Brain microvascular endothelial cell (primary cell): ENCODE results near the gene CD300H.

Experiments
- DNase-seq: peaks from one replicate; pipeline ENCODE4 v3.0.0-alpha.2; 2020
- H3K27ac ChIP-seq: fragments of 250-450 bp; sonication (Bioruptor Pico); 2 replicates; pipeline ENCODE4 v1.5.1; 2020; ENCODE audit warnings: mild to moderate bottlenecking, moderate library complexity
- H3K27me3 ChIP-seq: fragments of 250-450 bp; sonication (Bioruptor Pico); replicated peaks from 2 replicates; pipeline ENCODE4 v1.5.1; 2020; ENCODE audit warnings: mild to moderate bottlenecking
- H3K36me3 ChIP-seq: fragments of 250-450 bp; sonication (Bioruptor Pico); replicated peaks from 2 replicates; pipeline ENCODE4 v1.5.1; 2020; ENCODE audit warnings: mild to moderate bottlenecking
- H3K4me3 ChIP-seq: 2 replicates; pipeline ENCODE4 v1.5.1; 2011; ENCODE audit warnings: low read depth, mild to moderate bottlenecking, control low read depth, low read length, moderate library complexity
- in situ Hi-C: cut with HindIII; loops from 2 replicates; pipeline ENCODE4 v1.10.0; 2017; ENCODE audit warnings: low sequenced_read_pairs, low pct_ligation_motif_present
- TF ChIP-seq, protein P1 (sequence below): IDR thresholded peaks from 2 replicates; pipeline ENCODE4 v1.5.1; 2011; ENCODE audit warnings: low read depth, mild to moderate bottlenecking, moderate library complexity, low read length, control low read depth, inconsistent platforms; ENCODE audit errors: missing control alignments

Gene CD300H

DNA sequence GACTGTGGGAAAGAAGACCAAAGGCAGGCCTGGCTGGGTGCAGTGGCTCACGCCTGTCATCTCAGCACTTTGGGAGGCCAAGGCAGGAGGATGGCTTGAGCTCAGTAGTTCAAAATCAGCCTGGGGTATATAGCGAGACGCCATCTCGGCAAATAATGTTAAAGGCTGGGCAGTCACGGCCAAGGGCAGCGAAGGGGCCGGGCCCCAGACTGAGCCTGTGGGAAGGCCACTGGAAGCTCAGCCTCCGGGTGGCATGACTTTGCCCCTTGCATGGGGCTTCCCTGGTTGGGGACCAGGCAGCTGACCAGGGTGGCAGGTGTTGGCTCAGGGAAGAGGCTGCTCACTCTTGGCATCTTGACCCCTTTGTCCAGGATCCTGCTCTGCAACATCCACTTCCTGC is 38.7 kb upstream of the CD300H start:
- H3K27me3 ChIP-seq = no peaks in the 10 kb centered on the region
- DNase-seq = no peak
- TF ChIP-seq, protein P1, sequence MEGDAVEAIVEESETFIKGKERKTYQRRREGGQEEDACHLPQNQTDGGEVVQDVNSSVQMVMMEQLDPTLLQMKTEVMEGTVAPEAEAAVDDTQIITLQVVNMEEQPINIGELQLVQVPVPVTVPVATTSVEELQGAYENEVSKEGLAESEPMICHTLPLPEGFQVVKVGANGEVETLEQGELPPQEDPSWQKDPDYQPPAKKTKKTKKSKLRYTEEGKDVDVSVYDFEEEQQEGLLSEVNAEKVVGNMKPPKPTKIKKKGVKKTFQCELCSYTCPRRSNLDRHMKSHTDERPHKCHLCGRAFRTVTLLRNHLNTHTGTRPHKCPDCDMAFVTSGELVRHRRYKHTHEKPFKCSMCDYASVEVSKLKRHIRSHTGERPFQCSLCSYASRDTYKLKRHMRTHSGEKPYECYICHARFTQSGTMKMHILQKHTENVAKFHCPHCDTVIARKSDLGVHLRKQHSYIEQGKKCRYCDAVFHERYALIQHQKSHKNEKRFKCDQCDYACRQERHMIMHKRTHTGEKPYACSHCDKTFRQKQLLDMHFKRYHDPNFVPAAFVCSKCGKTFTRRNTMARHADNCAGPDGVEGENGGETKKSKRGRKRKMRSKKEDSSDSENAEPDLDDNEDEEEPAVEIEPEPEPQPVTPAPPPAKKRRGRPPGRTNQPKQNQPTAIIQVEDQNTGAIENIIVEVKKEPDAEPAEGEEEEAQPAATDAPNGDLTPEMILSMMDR = no peak
- H3K36me3 ChIP-seq = no peaks in the 10 kb centered on the region
- no peak overlapping the region for H3K27ac ChIP-seq
- no peak overlapping the region for H3K4me3 ChIP-seq
- in situ Hi-C loops = no loop called here

DNA sequence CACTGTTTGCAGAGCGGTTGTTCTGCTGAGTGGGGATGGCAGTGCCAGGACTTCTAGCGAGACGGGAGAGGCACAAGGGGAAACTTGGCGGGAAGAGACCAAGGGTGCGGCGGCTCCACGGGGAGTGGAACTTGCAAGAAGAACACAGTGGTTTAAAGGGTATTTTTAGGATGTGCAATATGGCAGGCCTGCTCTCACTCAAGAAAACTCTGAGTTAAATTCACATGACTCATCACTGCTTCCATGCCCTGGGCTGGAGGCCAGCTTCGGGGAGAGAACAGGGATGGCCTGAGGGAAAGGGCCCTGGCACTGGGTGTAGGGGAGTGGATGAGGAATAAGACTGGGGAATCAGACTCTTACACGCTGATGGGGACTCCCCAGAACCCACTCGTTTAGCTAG is 38.1 kb upstream of the CD300H start:
- H3K27ac ChIP-seq = no peak overlapping the region
- in situ Hi-C loops = no loop called here
- TF ChIP-seq, protein P1 = no peak
- no peaks in the 10 kb centered on the region for H3K27me3 ChIP-seq
- H3K36me3 ChIP-seq = no peaks in the 10 kb centered on the region
- peak; percentile 24 for DNase-seq
- no peak overlapping the region for H3K4me3 ChIP-seq

DNA sequence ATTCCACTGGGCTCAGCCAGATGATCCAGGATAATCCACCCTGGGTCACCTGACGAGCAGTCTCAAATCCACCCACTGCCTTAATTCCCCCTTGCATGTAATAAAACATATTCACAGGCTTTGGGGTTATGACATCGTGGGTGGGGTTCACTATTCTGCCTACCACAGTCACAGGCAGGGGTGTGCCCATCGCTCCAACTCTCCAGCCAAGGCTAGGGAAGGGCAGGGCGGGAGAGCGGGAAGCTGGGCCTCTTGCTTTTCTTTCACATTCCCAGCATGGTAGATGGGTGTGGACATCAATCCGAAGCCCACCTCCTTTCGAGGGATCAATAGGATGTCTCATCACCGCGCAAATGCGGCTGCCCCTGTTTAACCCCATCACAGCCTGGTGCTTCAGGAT is 37.5 kb upstream of the CD300H start:
- TF ChIP-seq, protein P1 = no peak
- Histone ChIP-seq H3K36me3 (no peaks in the 10 kb centered on the region), H3K27ac (no peak overlapping the region), H3K4me3 (no peak overlapping the region), H3K27me3 (no peaks in the 10 kb centered on the region)
- no peak for DNase-seq
- in situ Hi-C loops = no loop called here

DNA sequence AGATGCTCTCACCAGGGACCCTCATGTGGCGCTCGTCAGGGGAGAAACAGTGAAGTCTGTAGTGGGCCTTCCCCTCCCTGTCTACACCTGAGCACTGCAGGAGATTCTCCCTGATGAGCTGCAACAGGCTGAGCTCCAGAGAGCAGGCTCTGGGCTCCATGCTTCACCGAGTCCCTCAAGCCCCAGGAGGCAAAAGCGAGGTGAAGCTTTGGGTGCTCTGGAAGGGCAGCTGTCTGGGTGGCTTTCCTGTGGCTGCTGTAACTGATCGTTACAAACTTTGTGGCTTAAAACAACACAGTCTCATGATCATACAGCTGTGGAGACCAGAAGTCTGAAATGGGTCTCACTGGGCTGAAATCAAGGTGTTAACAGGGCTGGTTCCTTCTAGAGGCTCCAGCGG is 36.9 kb upstream of the CD300H start:
- no peaks in the 10 kb centered on the region for H3K27me3 ChIP-seq
- no peaks in the 10 kb centered on the region for H3K36me3 ChIP-seq
- no peak for DNase-seq
- in situ Hi-C loops = no loop called here
- TF ChIP-seq, protein P1 = no peak
- H3K27ac ChIP-seq = no peak overlapping the region
- no peak overlapping the region for H3K4me3 ChIP-seq

DNA sequence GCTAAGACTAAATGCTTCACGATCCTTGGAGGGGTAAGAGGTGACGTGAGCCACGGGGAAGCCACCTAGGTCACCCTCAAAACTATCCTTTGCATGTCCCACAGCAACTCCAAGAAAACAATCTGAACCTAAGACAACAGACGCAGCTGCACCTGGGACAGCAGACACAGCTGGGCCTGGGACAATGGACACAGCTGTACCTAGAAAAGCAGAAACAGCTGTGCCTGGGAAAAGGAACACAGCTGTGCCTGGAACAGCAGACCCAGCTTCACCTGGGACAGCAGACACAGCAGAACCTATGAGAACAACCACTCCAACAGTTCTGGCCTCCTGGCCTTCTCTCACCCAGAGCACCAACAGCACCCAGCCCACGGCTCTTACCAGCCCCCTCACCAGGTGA is 36.4 kb upstream of the CD300H start:
- TF ChIP-seq, protein P1 = no peak
- H3K4me3 ChIP-seq = no peak overlapping the region
- no peak overlapping the region for H3K27ac ChIP-seq
- in situ Hi-C loops = no loop called here
- DNase-seq = no peak
- no peaks in the 10 kb centered on the region for H3K36me3 ChIP-seq
- no peaks in the 10 kb centered on the region for H3K27me3 ChIP-seq

DNA sequence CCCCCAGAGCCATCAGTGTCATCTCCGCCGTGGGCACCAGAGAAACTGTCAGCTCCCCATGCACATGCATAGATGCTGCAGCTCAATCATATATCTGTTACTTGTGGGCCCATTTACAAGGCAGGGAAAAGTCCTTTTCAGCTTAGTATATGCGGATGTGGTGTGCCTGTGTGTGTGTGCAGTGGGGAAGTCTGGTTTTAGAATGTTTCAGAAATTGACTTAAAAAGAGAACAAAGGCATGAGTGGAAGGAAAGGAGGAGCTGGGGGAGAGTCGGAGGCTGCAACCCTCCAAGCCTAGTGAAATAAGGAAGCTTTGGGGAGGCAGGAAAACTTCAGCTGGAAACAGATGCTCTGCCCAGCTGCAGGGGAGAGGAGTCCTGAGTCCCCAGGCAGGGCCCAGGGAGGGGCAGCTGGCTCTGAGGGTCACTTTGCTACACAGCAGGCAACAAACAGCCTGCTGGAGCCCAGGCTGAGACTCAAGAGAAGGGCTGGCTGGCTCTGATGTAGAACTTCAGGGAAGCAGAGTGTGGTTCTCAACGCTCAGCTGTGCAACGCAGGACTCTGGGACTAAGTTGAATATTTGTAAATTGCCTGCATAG is 35.8 kb upstream of the CD300H start:
- Histone ChIP-seq H3K36me3 (no peaks in the 10 kb centered on the region), H3K4me3 (no peak overlapping the region), H3K27ac (no peak overlapping the region), H3K27me3 (no peaks in the 10 kb centered on the region)
- TF ChIP-seq, protein P1 = no peak
- in situ Hi-C loops = no loop called here
- DNase-seq = no peak
